Sigmoid colon (tissue), 4 donors: ENCODE data around the gene COL5A1.

Source experiments
- CTCF ChIP-seq, 4 experiments: fragments of 450-650 bp in 3 of 4; fragments of 200-600 bp in 1 of 4; IDR thresholded peaks; one replicate each; pipeline ENCODE4 v1.5.1; 2016 to 2019; ENCODE audit warnings: antibody characterized with exemption in 4 of 4, mild to moderate bottlenecking in 3 of 4, moderate library complexity in 2 of 4
- EP300 ChIP-seq, 4 donors: sonication (generic); formaldehyde crosslinking; IDR thresholded peaks; one replicate each; pipeline ENCODE4 v1.6.1; 2017; ENCODE audit warnings: antibody characterized with exemption in 4 of 4
- POLR2A ChIP-seq, 2 donors: fragments of 450-650 bp; IDR thresholded peaks; one replicate each; pipeline ENCODE4 v1.6.1; 2016; ENCODE audit warnings: antibody characterized with exemption in 2 of 2, mild to moderate bottlenecking in 2 of 2, moderate library complexity in 2 of 2
- POLR2AphosphoS5 ChIP-seq, 4 donors: sonication (generic); formaldehyde crosslinking; IDR thresholded peaks; one replicate each; pipeline ENCODE4 v1.6.1; 2017; ENCODE audit warnings: antibody characterized with exemption in 4 of 4

GRCh38 chr9:134883040-134883782 lies 241.6 kb downstream of the COL5A1 start:
- TF ChIP-seq CTCF (IDR thresholded peaks at IDR 0.05), result no peak
- no peak for TF ChIP-seq POLR2A (IDR thresholded peaks at IDR 0.05)
- no peak for TF ChIP-seq POLR2AphosphoS5 (IDR thresholded peaks at IDR 0.05)
- TF ChIP-seq EP300 (IDR thresholded peaks at IDR 0.05), result no peak
